GM12891 (cell line): Measurements from ENCODE around the gene SPRING1.

Experiments
- DNase-seq: peaks from one replicate; pipeline ENCODE4 v3.0.0; 2011; ENCODE audit warnings: low spot score; ENCODE audit not compliant: insufficient read length
- FAIRE-seq: peaks from 2 replicates; lab custom pipeline; 2011; peaks lifted over from hg19 to GRCh38; lab: Jason Lieb, UNC
- PAX5 ChIP-seq: IDR thresholded peaks from 2 replicates; pipeline ENCODE4 v1.6.1; 2011; ENCODE audit warnings: low read length, moderate library complexity, mild to moderate bottlenecking; ENCODE audit not compliant: insufficient read depth, severe bottlenecking
- POLR2A ChIP-seq: IDR thresholded peaks from 2 replicates; pipeline ENCODE4 v1.6.1; 2011; ENCODE audit warnings: low read depth, low read length, control low read depth
- POLR2AphosphoS5 ChIP-seq: IDR thresholded peaks from 2 replicates; pipeline ENCODE4 v1.6.1; 2011; ENCODE audit warnings: low read depth, low read length, control low read depth
- POU2F2 ChIP-seq: IDR thresholded peaks from 2 replicates; pipeline ENCODE4 v1.6.1; 2011; ENCODE audit warnings: low read depth, mild to moderate bottlenecking, control low read depth, low read length, moderate library complexity
- SPI1 ChIP-seq: IDR thresholded peaks from 2 replicates; pipeline ENCODE4 v1.6.1; 2011; ENCODE audit warnings: low read depth, low read length, control low read depth
- TAF1 ChIP-seq: IDR thresholded peaks from 2 replicates; pipeline ENCODE4 v1.6.1; 2011; ENCODE audit warnings: low read depth, low read length, control low read depth

The SPRING1 gene

GRCh38 chr12:116708826-116709756 lies 28.8 kb downstream of the SPRING1 start:
- no peak for DNase-seq
- TF ChIP-seq SPI1 (no peak), POU2F2 (no peak)
- FAIRE-seq: peak; percentile 91

GRCh38 chr12:116707751-116708150 lies 30.1 kb downstream of the SPRING1 start:
- FAIRE-seq: no peak
- no peak for TF ChIP-seq POLR2AphosphoS5
- TF ChIP-seq PAX5: no peak
- TF ChIP-seq POU2F2: no peak
- no peak for TF ChIP-seq POLR2A
- TF ChIP-seq TAF1: no peak
- TF ChIP-seq SPI1: no peak
- DNase-seq: no peak

GRCh38 chr12:116703214-116703795 lies 34.6 kb downstream of the SPRING1 start:
- FAIRE-seq: peak; percentile 90
- DNase-seq: peak; percentile 39
- TF ChIP-seq POLR2AphosphoS5: no peak
- no peak for TF ChIP-seq SPI1
- no peak for TF ChIP-seq POLR2A
- no peak for TF ChIP-seq TAF1
- no peak for TF ChIP-seq PAX5
- TF ChIP-seq POU2F2: no peak

GRCh38 chr12:116701432-116701831 lies 36.4 kb downstream of the SPRING1 start:
- no peak for TF ChIP-seq POLR2A
- TF ChIP-seq TAF1: no peak
- no peak for TF ChIP-seq PAX5
- no peak for TF ChIP-seq POU2F2
- no peak for TF ChIP-seq POLR2AphosphoS5
- no peak for TF ChIP-seq SPI1
- FAIRE-seq (no peak), DNase-seq (no peak)

- FAIRE-seq (no peak), DNase-seq (no peak)
- TF ChIP-seq POLR2AphosphoS5: no peak
- TF ChIP-seq PAX5: no peak
- no peak for TF ChIP-seq POLR2A
- no peak for TF ChIP-seq POU2F2
- TF ChIP-seq SPI1: no peak
- TF ChIP-seq TAF1: no peak
These were observed 37.8 kb downstream of the SPRING1 start for GRCh38 chr12:116700066-116700465.

- DNase-seq (no peak), FAIRE-seq (no peak)
- TF ChIP-seq PAX5: no peak
- no peak for TF ChIP-seq POU2F2
- no peak for TF ChIP-seq TAF1
- TF ChIP-seq SPI1: no peak
- TF ChIP-seq POLR2AphosphoS5: no peak
- TF ChIP-seq POLR2A: no peak
These were observed 39.3 kb downstream of the SPRING1 start for GRCh38 chr12:116698554-116699075.

- TF ChIP-seq POLR2AphosphoS5 (no peak), POLR2A (no peak), POU2F2 (no peak), TAF1 (no peak), PAX5 (no peak), SPI1 (no peak)
- no peak for DNase-seq
- FAIRE-seq: no peak
These were observed 39.8 kb downstream of the SPRING1 start for GRCh38 chr12:116698116-116698515.

- TF ChIP-seq POLR2AphosphoS5: no peak
- TF ChIP-seq POU2F2: no peak
- no peak for DNase-seq
- no peak for FAIRE-seq
These were observed 40.2 kb downstream of the SPRING1 start for GRCh38 chr12:116697716-116698115.

GRCh38 chr12:116697305-116697704 lies 40.6 kb downstream of the SPRING1 start:
- no peak for FAIRE-seq

More at GRCh38 chr12:116697305-116697704, 40.6 kb downstream of the SPRING1 start:
- no peak for TF ChIP-seq PAX5
- TF ChIP-seq POLR2A: no peak
- TF ChIP-seq POU2F2: no peak
- DNase-seq: no peak
